Measurements from ENCODE around the gene NABP2.
"Not testable (repeated sequence)": the region's sequence is repeated elsewhere in the genome, so short reads cannot be mapped to it uniquely, and the experiment has no call there.

NABP2 gene

DNA sequence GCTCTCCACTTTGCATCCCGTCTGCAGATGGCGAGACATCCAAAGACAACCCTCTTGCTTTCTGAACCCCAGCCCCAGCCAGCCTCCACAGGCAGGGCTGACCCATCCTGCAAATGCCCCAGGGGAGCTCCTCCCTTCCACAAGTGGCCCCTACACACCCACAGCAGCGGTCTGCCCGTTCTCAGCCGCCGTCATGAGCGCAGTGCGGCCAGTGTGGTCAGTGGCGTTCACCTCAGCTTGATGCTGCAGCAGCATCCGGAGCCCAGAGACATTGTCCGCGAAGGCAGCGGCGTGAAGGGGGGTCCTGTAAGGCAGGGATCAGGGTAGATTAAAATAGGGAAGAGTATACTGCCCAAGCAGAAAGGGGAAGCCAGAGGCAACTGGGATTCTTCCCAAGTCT is 20.4 kb downstream of the NABP2 start:
- DNase-seq (ENCODE audit: low spot score) = no peak

DNA sequence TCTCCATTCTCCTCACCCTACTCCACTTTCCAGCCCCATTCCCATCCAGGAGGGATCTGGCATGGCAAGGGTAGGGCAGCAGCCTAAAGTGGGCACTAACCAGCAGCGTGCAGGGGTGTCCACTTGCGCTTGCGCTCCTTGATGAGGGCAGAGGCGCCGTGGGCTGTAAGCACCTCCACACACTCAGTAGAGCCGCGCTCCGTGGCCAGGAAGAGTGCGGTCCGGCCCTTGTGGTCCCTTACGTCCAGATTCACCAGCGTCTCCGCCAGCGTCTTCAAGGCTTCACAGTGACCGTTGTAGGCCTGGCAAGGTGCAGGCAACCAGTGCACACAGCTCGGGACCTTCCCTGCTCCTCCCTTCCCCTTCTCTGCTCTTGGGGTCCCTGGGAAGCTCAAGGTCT is 23.8 kb downstream of the NABP2 start:
- DNase-seq (ENCODE audit: low spot score) = no peak

DNA sequence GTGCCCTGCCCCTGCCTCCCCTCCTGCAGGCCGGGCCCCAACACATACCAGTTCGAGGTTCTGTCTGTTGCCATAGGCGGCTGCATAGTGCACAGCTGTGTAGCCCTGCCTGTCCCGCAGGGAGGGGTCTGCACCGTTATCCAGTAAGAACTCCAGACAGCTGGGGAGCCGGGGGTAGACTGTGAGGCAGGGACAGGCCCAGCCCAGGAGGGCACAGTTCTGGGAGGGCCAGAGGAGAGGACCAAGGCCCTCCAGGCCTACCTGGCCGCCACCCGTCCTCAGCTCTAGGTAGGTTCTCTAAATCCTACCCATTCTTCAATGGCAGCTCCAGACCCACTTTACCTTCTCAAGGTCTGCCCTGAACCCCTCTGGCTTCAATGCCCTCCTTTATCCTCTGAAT is 24.6 kb downstream of the NABP2 start:
- DNase-seq (ENCODE audit: low spot score) = no peak

GRCh38 chr12:56252649-56253048 is 28.5 kb downstream of the NABP2 start:
- no peak for DNase-seq (ENCODE audit: low spot score)

DNA sequence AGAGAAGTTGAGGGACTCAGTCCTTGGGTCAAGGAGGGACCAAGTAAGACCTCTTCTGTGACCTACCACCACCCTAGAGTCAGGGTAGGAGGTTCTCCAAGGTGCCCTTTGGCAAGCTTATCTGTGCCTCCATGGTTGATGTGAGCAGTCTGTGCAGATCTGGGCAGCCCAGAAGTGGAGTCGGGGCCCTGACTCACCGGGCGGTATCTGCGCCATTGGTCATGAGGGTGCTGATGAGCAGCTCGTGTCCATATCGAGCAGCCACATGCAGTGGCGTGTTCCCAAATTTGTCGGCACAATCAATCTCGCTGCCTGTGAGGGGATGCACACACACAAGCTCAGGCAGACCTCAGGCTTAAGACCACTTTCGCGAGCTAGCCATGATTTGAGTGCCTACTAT is 28.9 kb downstream of the NABP2 start:
- no peak for DNase-seq (ENCODE audit: low spot score)

- no peak for DNase-seq (ENCODE audit: low spot score)
These were observed 31.5 kb downstream of the NABP2 start for GRCh38 chr12:56255671-56256070.

- no peak for DNase-seq (ENCODE audit: low spot score)
These were observed 32.3 kb downstream of the NABP2 start for GRCh38 chr12:56256326-56256960.

- no peak for DNase-seq (ENCODE audit: low spot score)
These were observed 32.9 kb downstream of the NABP2 start for GRCh38 chr12:56257071-56257470.

- no peak for DNase-seq (ENCODE audit: low spot score)
These were observed 33.4 kb downstream of the NABP2 start for GRCh38 chr12:56257491-56258067.

GRCh38 chr12:56258068-56258819 is 34.1 kb downstream of the NABP2 start, which contains the start of gene ANKRD52:
Gene ANKRD52 (minus strand): TSS chr12:56258384. CDS start chr12:56258269, 115 bp downstream.
- peak; percentile 83 for DNase-seq (ENCODE audit: low spot score)

- no peak for DNase-seq (ENCODE audit: low spot score)
These were observed 34.7 kb downstream of the NABP2 start for GRCh38 chr12:56258820-56259183.

DNA sequence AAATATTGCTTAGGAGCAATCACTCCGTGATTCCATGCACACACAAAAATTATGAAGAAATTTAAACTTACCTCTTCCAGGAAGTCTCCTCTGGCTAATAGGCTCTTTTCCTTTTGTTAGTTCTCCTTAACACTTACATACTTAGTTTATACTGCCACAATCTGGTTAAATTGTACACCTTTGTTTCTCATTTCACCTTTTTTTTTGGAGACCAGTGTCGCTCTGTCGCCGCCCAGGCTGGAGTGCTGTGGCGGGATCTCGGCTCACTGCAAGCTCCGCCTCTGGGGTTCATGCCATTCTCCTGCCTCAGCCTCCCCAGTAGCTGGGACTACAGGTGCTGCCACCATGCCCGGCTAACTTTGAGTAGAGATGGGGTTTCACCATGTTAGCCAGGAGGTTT is 36.2 kb downstream of the NABP2 start:
- no peak for DNase-seq (ENCODE audit: low spot score)

GRCh38 chr12:56260921-56261320 is 36.8 kb downstream of the NABP2 start:
- DNase-seq (ENCODE audit: low spot score) = no peak

DNA sequence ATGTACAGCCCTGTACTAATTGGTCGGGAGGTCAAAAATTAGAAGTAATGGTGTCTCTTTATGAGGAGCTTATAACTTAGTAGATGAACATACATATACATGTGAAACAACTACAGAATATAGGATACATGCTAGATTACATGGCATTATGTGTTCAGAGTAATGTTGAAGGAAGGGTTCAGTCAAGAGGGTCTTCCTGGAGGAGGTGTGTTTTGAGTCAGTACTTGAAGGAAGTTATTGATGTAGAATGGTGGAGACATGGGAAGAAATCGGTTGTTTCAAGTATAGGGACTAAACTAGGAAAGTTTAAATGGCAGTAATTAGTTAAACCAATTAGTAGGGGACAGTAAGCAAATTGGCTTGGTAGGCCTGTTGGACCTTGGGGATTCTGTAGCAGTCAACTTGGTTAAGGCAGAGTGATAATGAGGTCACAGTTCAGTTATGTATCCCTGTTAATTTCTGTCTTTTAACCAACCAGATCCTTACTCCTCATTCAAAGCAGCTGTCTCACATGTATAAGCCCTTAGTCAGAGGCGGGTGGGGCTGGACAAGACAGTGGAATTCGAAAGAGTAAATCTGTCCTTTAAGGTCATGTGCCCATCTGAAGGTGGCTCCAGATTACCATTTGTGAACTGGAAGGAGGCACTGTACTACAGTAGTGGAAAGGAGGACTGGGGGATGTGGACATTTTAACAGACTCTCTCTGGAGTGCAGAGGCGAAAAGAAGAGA is 37.5 kb downstream of the NABP2 start:
- no peak for DNase-seq (ENCODE audit: low spot score)

- not testable (repeated sequence) for DNase-seq (ENCODE audit: low spot score)
These were observed 38.8 kb downstream of the NABP2 start for GRCh38 chr12:56262955-56263354.

DNA sequence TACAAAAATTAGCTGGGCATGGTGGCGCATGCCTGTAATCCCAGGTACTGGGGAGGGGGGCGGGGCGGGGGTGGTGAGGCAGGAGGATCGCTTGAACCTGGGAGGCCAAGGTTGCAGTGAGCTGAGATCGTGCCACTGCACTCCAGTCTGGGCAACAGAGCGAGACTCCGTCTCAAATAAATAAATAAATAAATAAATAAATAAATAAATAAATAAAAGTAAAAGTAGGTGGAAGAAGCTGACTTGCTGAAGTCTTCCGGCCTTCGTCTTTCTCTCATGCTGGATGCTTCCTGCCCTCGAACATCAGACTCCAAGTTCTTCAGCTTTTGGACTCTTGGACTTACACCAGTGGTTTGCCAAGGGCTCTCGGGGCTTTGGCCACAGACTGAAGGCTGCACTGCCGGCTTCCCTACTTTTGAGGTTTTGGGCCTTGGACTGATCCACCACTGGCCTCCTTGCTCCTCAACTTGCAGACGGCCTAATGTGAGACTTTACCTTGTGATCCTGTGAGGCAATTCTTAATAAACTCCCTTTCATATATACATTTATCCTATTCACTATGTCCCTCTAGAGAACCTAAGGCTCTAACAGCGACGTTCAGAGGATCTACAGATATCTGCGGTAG is 42.0 kb downstream of the NABP2 start:
- not testable (repeated sequence) for DNase-seq (ENCODE audit: low spot score)

- peak; percentile 94 for DNase-seq (ENCODE audit: low spot score)
These were observed 42.7 kb downstream of the NABP2 start, which contains the start of gene COQ10A for GRCh38 chr12:56266693-56267442. Gene COQ10A (plus strand): TSS chr12:56266942. CDS start chr12:56267119, 177 bp downstream.

GRCh38 chr12:56267443-56268071 is 43.4 kb downstream of the NABP2 start:
- no peak for DNase-seq (ENCODE audit: low spot score)

- DNase-seq (ENCODE audit: low spot score) = peak; percentile 65
These were observed 46.9 kb downstream of the NABP2 start for GRCh38 chr12:56271031-56271430.

DNA sequence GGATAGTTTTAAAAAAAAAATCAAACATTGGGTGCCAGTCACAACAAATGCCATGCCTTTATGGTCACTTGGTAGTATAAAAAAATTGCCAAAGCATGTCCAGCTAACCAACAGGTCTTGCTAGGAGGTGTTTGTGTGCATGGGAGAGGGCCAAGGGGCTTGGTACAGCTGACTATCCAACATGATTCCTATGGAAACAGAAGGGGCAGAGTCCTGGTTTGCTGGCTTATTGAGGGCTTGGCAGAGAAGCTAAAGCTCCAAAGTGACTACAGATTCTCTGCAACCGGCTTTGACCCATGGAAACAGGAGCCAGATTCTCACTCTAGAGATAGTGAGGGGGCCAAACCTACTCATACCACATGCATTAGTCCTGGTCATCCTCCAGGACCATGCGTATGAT is 48.3 kb downstream of the NABP2 start:
- DNase-seq (ENCODE audit: low spot score) = not testable (repeated sequence)

DNA sequence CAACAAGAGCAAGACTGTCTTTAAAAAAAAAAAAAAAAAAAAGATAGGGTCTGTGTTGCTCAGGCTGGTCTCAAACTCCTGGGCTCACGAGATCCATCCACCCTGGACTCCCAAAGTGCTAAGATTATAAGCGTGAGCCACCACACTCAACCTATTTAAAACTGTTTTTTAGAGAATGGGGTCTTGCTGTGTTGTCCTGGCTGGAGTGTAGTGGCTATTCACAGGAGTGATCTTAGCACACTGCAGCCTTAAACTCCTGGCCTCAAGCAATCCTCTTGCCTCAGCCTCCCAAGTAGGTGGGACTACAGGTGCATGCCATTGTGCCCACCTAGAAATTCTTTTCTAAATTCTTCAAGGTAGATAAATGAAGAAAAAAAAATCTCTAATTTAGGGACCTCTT is 50.2 kb downstream of the NABP2 start:
- no peak for DNase-seq (ENCODE audit: low spot score)
